H7 (cell line): ENCODE data around the gene HOXD4. TPM values are rescaled to one million over a fixed set of nuclear protein-coding genes. Genes with fewer than 3 reads are reported as not detected.

Experiments
- DNase-seq: peaks from one replicate; pipeline ENCODE4 v3.0.0; 2012
- H3K27me3 ChIP-seq: 2 replicates; pipeline ENCODE4 v1.6.0; 2011; ENCODE audit warnings: mild to moderate bottlenecking, low read length; ENCODE audit not compliant: control insufficient read depth, insufficient read depth
- H3K36me3 ChIP-seq: replicated peaks from 2 replicates; pipeline ENCODE4 v1.5.1; 2011; ENCODE audit warnings: low read length; ENCODE audit not compliant: control insufficient read depth, insufficient read depth
- H3K4me3 ChIP-seq: 2 replicates; pipeline ENCODE4 v1.5.1; 2011; ENCODE audit warnings: low read depth, mild to moderate bottlenecking, control low read depth, low read length, moderate library complexity; ENCODE audit not compliant: insufficient read depth
- total RNA-seq: library from RNA; depleted of rRNA; stranded (reverse); fragments of >200 nt; shearing (Covaris generic); gene quantifications from 2 replicates; pipeline ENCODE4 v1.2.3, GENCODE V29; 2014

The HOXD4 gene
- total RNA-seq, 1 experiment from 2014 or later = not detected

- Histone ChIP-seq H3K27me3 (peaks cover 98% of the 10 kb centered on the region), H3K36me3 (no peaks in the 10 kb centered on the region), H3K4me3 (no peak overlapping the region)
- DNase-seq = no peak
These were observed 40.7 kb upstream of the HOXD4 start for GRCh38 chr2:176110415-176111308.

GRCh38 chr2:176111309-176111663 lies 40.1 kb upstream of the HOXD4 start:
- peaks cover 98% of the 10 kb centered on the region for H3K27me3 ChIP-seq
- no peaks in the 10 kb centered on the region for H3K36me3 ChIP-seq
- no peak overlapping the region for H3K4me3 ChIP-seq
- DNase-seq = peak; percentile 90

GRCh38 chr2:176111846-176112374 lies 39.4 kb upstream of the HOXD4 start:
- peak; percentile 64 for DNase-seq
- Histone ChIP-seq H3K27me3 (peaks cover 99% of the 10 kb centered on the region), H3K4me3 (no peak overlapping the region), H3K36me3 (no peaks in the 10 kb centered on the region)

GRCh38 chr2:176112375-176113302 lies 38.7 kb upstream of the HOXD4 start:
- H3K27me3 ChIP-seq = peaks cover 100% of the 10 kb centered on the region
- no peaks in the 10 kb centered on the region for H3K36me3 ChIP-seq
- peak; percentile 64 for DNase-seq
- H3K4me3 ChIP-seq = no peak overlapping the region

DNA sequence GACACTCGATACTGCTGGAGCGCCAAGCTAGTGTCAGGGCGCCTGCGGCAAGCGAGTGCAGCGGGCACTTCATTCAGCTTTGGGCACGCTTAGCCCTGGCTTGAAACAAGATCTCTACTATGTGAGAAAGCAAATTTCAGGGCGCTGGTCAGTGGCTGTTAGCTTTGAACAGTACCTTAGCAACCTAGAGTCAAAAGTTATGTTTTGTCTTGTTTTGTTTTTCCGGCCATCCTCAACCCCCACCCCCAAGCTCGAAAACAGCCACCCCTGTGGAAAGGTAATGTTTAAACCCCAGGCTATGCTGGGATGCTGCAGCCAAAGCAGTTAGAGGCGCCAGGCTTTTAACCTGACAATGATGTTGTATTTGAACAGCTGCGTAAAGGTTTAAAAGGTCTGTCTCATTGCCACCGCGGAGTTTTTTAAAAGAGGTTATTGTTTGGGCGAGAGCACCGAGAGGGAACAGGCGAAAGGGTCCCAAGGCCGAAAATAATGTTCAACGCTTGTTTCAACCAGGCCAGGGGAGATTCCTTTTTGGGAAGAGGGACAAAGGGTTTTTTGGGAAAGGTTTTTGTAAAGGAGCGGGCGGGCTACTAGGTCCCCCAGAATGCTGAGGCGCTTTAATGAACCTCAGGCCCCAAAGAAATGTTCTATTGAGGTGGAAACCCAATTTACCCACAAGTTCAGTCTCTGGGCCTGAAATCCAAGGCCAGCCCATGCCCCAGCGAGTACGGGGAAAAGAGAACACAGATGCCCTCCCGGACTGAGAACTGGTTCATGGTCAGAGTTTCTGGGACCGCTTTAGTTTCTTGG lies 37.0 kb upstream of the HOXD4 start:
- no peak overlapping the region for H3K4me3 ChIP-seq
- no peak for DNase-seq
- no peaks in the 10 kb centered on the region for H3K36me3 ChIP-seq

DNA sequence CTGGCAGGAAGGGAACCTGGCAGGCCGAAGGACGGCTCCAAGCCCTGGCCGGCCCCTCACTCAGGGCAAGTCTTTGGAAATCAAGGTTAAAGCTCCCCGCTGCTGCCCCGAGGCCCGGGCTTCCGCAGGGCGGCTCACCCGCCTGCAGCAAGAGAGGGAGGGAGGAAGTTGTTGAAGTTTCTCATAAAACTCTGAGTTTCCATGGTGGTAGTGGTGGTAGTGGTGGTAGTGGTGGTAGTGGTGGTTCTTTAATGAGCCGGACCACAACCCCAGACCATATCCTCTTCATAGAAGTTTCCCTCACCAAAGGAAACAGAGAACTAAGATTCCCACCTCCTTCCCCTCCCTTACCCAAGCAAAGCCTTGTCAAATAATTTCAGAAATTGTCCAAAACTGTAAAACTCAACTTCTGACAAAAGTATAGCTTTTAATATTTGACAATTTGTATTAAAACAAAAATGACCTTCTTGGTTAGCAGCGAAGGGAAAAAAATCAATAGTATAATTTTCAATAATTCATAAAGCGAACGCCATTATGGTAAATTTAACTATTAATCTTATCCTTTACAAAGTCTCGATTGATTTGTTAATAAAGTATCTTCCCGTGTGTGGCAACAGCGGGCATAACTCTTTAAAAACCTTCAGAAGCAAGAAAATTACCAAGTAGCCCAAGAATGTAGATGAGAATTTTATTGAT lies 36.3 kb upstream of the HOXD4 start:
- peak; percentile 72 for DNase-seq
- Histone ChIP-seq H3K4me3 (no peak overlapping the region), H3K36me3 (no peaks in the 10 kb centered on the region), H3K27me3 (peaks cover 100% of the 10 kb centered on the region)

More for the DNA sequence above, 37.0 kb upstream of the HOXD4 start:
- peaks cover 100% of the 10 kb centered on the region for H3K27me3 ChIP-seq

DNA sequence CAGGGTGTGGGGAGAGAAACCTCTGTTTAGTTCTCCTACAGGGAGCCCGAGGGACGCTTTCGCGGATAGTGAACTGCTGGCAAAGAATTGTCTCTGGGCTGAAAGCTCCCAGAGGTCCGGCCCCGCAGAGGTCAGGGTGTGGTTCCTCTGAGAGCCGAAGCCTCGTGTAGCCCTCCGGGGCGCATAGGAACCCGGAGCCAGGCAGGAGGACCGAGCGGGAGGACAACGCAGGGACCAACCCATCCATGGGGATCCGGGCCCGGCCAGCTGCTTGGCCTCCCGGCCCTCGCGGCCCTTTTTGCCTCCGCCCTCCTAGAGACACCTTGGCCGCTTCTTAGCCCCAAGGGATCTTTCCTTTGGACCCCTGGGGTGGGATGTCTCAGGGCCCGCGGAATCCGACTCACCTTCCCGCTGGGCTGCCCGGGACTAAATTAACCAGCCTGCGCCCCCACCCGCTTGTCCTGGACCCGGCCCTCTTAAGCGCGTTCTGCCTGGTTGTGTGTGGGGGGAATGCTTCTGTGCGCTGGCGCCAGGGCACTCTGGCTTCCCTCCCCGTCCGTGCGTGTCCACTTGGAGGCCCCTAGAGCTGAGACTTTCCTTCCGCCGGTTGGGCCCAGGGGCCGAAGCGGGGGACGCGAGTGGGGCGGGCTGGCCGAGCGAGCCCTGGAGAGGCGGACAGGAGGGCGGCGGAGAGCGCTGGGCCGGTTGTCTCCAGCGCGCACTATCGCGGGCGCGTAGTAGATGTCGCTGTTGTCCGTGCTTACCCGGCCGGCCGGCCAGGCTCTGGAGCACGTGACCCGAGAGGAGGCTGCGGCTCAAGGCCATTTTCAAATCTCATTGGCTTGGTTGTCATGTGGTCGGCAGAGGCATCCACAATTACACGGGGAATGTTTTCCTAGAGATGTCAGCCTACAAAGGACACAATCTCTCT lies 35.2 kb upstream of the HOXD4 start, which contains the start of gene HOXD10:
TSS of gene HOXD10 (plus strand) at position 896 of the 931 bp plus-strand sequence. CDS start 56 bp downstream, outside the sequence.
- Histone ChIP-seq H3K36me3 (no peaks in the 10 kb centered on the region), H3K4me3 (peak within 1 kb of the TSS; percentile 7; the same call in 1 of the 2 replicates), H3K27me3 (peaks cover 100% of the 10 kb centered on the region)
- DNase-seq = peak; percentile 93

GRCh38 chr2:176117162-176117822 lies 34.1 kb upstream of the HOXD4 start:
- H3K4me3 ChIP-seq = no peak overlapping the region
- no peaks in the 10 kb centered on the region for H3K36me3 ChIP-seq
- peak; percentile 52 for DNase-seq
- peaks cover 100% of the 10 kb centered on the region for H3K27me3 ChIP-seq

DNA sequence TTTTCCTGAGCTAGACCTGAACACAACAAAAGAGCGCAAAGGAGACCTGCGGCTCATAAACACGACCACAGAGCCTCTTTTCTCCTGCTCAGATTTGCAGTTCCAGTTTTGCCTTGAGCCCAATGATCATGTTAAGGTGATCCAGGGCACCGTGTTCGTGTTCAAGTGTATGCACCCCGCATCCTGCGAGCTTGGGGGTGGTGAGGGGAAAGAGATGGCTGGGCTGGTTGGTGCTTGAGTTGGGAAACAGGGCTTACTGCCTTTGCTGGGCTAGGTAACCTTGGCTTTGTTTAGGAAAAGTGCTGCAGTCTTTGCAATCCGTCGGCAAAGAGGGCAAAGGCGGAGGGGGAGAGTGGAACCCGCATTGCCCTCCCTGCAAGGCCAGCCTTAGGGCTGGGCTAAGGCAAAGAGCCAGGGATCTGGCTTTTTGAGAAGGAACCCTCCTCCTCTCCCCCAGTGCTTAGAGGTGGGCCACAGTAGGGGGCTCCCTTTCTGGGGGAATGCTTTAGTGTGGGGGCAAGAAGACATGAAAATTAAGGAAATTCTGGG lies 33.5 kb upstream of the HOXD4 start:
- H3K4me3 ChIP-seq = no peak overlapping the region
- DNase-seq = no peak

DNA sequence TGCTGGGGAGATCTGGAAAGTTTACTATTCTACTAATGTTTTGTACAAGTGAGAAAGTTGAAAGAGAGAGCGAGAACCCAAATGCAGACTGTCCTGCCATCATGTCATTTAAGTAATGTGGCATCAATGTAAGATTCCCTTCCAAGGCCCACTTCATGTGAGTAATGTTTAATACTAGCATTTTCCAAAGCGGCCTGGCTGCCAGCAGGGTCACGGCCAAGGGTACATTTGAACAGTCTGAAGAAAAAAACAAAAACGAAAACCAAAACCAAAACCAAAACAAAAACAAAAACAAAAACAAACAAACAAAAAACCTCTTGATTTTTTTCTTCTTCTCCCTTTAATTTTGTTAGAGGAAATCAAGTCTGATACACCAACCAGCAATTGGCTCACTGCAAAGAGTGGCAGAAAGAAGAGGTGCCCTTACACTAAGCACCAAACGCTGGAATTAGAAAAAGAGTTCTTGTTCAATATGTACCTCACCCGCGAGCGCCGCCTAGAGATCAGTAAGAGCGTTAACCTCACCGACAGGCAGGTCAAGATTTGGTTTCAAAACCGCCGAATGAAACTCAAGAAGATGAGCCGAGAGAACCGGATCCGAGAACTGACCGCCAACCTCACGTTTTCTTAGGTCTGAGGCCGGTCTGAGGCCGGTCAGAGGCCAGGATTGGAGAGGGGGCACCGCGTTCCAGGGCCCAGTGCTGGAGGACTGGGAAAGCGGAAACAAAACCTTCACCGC lies 32.6 kb upstream of the HOXD4 start:
- H3K36me3 ChIP-seq = no peaks in the 10 kb centered on the region
- peaks cover 100% of the 10 kb centered on the region for H3K27me3 ChIP-seq
- peak; percentile 87 for DNase-seq
- no peak overlapping the region for H3K4me3 ChIP-seq

More for the DNA sequence above, 33.5 kb upstream of the HOXD4 start:
- peaks cover 100% of the 10 kb centered on the region for H3K27me3 ChIP-seq
- H3K36me3 ChIP-seq = no peaks in the 10 kb centered on the region

DNA sequence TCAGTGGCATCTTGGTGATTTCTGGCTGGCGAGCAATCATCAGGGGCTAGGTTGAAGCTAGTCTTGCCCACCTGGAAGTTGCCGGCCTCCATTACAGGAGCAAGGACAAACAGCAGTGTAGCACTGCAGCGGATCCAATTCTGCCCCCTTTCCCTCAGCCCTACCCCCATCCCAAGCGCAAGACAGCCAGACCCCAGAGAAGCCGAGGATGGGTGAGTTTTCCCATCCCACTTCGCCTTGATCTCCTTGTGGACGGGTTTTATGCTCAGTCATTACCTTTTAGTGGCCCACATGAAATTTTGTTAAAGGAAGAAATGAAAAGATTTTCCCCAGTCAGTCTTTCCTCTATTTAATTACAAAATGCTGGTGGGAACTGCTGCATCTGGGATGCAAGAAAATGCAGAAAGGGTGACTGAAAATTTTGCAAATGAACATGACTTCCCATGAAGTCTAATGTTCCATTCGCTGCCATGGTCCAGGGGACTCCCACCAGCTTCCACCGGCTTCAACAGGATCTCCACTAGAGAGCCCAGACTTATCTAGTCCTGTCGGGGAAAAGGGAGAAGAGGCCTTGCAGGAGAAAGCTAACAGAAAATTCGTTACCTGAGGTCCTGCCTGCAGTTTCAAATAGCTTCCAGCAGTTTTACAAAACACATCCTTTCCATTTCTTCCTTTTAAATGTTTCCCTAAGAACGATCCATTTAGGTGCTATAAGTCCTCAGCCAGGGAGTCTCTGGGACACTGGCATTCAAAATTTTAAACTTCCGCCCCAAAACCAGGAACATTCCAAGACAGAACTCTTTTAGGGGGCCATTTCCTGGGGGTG lies 30.8 kb upstream of the HOXD4 start:
- no peak for DNase-seq
- Histone ChIP-seq H3K27me3 (peaks cover 100% of the 10 kb centered on the region), H3K36me3 (no peaks in the 10 kb centered on the region), H3K4me3 (no peak overlapping the region)
